AG08395 (cell line): ENCODE data around the gene PRDM16.
A peak's percentile ranks its signal among the peaks of the same experiment; 100 is the strongest.

Source experiments
- DNase-seq: peaks from one replicate; pipeline ENCODE4 v3.0.0; 2012; ENCODE audit warnings: mixed read lengths, low spot score

The PRDM16 gene

GRCh38 chr1:3207217-3207848 is 138.3 kb downstream of the PRDM16 start:
- no peak for DNase-seq

- DNase-seq: no peak
Observed at GRCh38 chr1:3208819-3209200, 139.8 kb downstream of the PRDM16 start.

- DNase-seq: no peak
Observed at GRCh38 chr1:3209201-3209600, 140.2 kb downstream of the PRDM16 start.

GRCh38 chr1:3211582-3212375 is 142.8 kb downstream of the PRDM16 start:
- no peak for DNase-seq

- DNase-seq: no peak
Observed at GRCh38 chr1:3212453-3213355, 143.7 kb downstream of the PRDM16 start.

GRCh38 chr1:3213730-3214129 is 144.7 kb downstream of the PRDM16 start:
- DNase-seq: no peak

GRCh38 chr1:3215198-3216014 is 146.4 kb downstream of the PRDM16 start:
- DNase-seq: no peak

- no peak for DNase-seq
Observed at GRCh38 chr1:3216015-3216391, 147.0 kb downstream of the PRDM16 start.

- no peak for DNase-seq
Observed at GRCh38 chr1:3217181-3217641, 148.2 kb downstream of the PRDM16 start.

- no peak for DNase-seq
Observed at GRCh38 chr1:3217979-3218679, 149.1 kb downstream of the PRDM16 start.

- DNase-seq: peak; percentile 45
Observed at GRCh38 chr1:3219005-3219790, 150.2 kb downstream of the PRDM16 start.

GRCh38 chr1:3219791-3220467 is 150.9 kb downstream of the PRDM16 start:
- no peak for DNase-seq

- no peak for DNase-seq
Observed at GRCh38 chr1:3221112-3222041, 152.4 kb downstream of the PRDM16 start.

GRCh38 chr1:3222042-3222692 is 153.2 kb downstream of the PRDM16 start:
- DNase-seq: no peak

- no peak for DNase-seq
Observed at GRCh38 chr1:3225661-3226060, 156.7 kb downstream of the PRDM16 start.

GRCh38 chr1:3226191-3226590 is 157.2 kb downstream of the PRDM16 start:
- no peak for DNase-seq

- DNase-seq: no peak
Observed at GRCh38 chr1:3226701-3227350, 157.8 kb downstream of the PRDM16 start.

- no peak for DNase-seq
Observed at GRCh38 chr1:3227351-3227704, 158.3 kb downstream of the PRDM16 start.
